HUES64 (cell line): Measurements from ENCODE around the gene GOLT1A. TPM values are rescaled to one million over a fixed set of nuclear protein-coding genes. Genes with fewer than 3 reads are reported as not detected.

Experiments
- H3K27ac ChIP-seq: 2 replicates; pipeline ENCODE4 v1.7.0; 2013; ENCODE audit warnings: low read depth, low read length, inconsistent platforms
- H3K27me3 ChIP-seq: 2 replicates; pipeline ENCODE4 v1.6.1; 2013; ENCODE audit warnings: mild to moderate bottlenecking, low read length; ENCODE audit not compliant: insufficient read depth
- H3K36me3 ChIP-seq: 2 replicates; pipeline ENCODE4 v1.6.1; 2013; ENCODE audit warnings: mild to moderate bottlenecking, low read length; ENCODE audit not compliant: insufficient read depth
- H3K4me1 ChIP-seq: 2 replicates; pipeline ENCODE4 v1.6.1; 2013; ENCODE audit warnings: mild to moderate bottlenecking, low read length, moderate library complexity; ENCODE audit not compliant: insufficient read depth
- H3K4me3 ChIP-seq: 2 replicates; pipeline ENCODE4 v1.5.1; 2013; ENCODE audit warnings: mild to moderate bottlenecking, low read length, moderate library complexity
- H3K9ac ChIP-seq: 2 replicates; pipeline ENCODE4 v1.6.1; 2013; ENCODE audit warnings: mild to moderate bottlenecking, low read depth, low read length
- H3K9me3 ChIP-seq: 2 replicates; pipeline ENCODE4 v1.6.1; 2013; ENCODE audit warnings: low read depth, low read length; ENCODE audit not compliant: insufficient read depth
- WGBS: fragments of 150-250, 120-280 bp; methylation state at CpG from one replicate; pipeline ENCODE4 v1.1.7; 2013; ENCODE audit warnings: missing lambda C conversion rate; 5-methylcytosine and 5-hydroxymethylcytosine counted together
- polyA plus RNA-seq, 2 experiments: library from polyadenylated mRNA; stranded (reverse); fragments of 50-300 nt; gene quantifications; one replicate each; pipeline ENCODE4 v1.2.3, GENCODE V29; 2013

Gene GOLT1A
- polyA plus RNA-seq (2013, experiment 1 of 2), result 2.5 TPM
- 2.0 TPM for polyA plus RNA-seq (2013, experiment 2 of 2)

GRCh38 chr1:204213668-204214662 is at the start of gene GOLT1A:
TSS of gene GOLT1A (minus strand) at chr1:204213988. CDS start at chr1:204213906, 82 bp downstream.
- Histone ChIP-seq H3K4me3 (peak within 1 kb of the TSS; percentile 60), H3K4me1 (no peaks in the 10 kb centered on the region)

GRCh38 chr1:204263254-204263910 is 49.6 kb upstream of the GOLT1A start:
- H3K27ac ChIP-seq, result no peak overlapping the region
- H3K9ac ChIP-seq, result no peak overlapping the region
- 86% methylated on average over 13 of the region's 13 CpGs for WGBS
- no peaks in the 10 kb centered on the region for H3K36me3 ChIP-seq
- H3K9me3 ChIP-seq, result no peaks in the 10 kb centered on the region
- H3K4me1 ChIP-seq, result peaks cover 3% of the 10 kb centered on the region; the same call in 1 of the 2 replicates
- H3K27me3 ChIP-seq, result no peaks in the 10 kb centered on the region
- no peak overlapping the region for H3K4me3 ChIP-seq

More at GRCh38 chr1:204213668-204214662, at the start of gene GOLT1A:
- no peak within 1 kb of the TSS; the same call in 1 of the 2 replicates for H3K27ac ChIP-seq
- H3K27me3 ChIP-seq, result 0 out of 2 replicates have a peak, but pooled peaks cover 6% of the 10 kb centered on the region
- no peaks in the 10 kb centered on the region for H3K36me3 ChIP-seq
- no peaks in the 10 kb centered on the region for H3K9me3 ChIP-seq
- 11% methylated on average over 41 of the region's 41 CpGs for WGBS
- H3K9ac ChIP-seq, result peak within 1 kb of the TSS; percentile 24

GRCh38 chr1:204262506-204263253 is 48.9 kb upstream of the GOLT1A start:
- WGBS, result 83% methylated on average over 13 of the region's 13 CpGs
- Histone ChIP-seq H3K36me3 (no peaks in the 10 kb centered on the region), H3K9me3 (no peaks in the 10 kb centered on the region), H3K27ac (no peak overlapping the region), H3K9ac (no peak overlapping the region), H3K4me1 (peaks cover 3% of the 10 kb centered on the region; the same call in 1 of the 2 replicates), H3K4me3 (no peak overlapping the region), H3K27me3 (no peaks in the 10 kb centered on the region)

- Histone ChIP-seq H3K27ac (no peak overlapping the region), H3K36me3 (no peaks in the 10 kb centered on the region), H3K27me3 (no peaks in the 10 kb centered on the region), H3K9ac (no peak overlapping the region), H3K4me3 (no peak overlapping the region), H3K9me3 (no peaks in the 10 kb centered on the region), H3K4me1 (peaks cover 3% of the 10 kb centered on the region; the same call in 1 of the 2 replicates)
- 88% methylated on average over 13 of the region's 13 CpGs for WGBS
Measured at GRCh38 chr1:204261746-204262505, 48.1 kb upstream of the GOLT1A start.

GRCh38 chr1:204261266-204261665 is 47.5 kb upstream of the GOLT1A start:
- Histone ChIP-seq H3K9me3 (no peaks in the 10 kb centered on the region), H3K9ac (no peak overlapping the region), H3K4me1 (peaks cover 7% of the 10 kb centered on the region), H3K27me3 (no peaks in the 10 kb centered on the region), H3K27ac (no peak overlapping the region), H3K36me3 (no peaks in the 10 kb centered on the region), H3K4me3 (no peak overlapping the region)
- WGBS, result 96% methylated on average over 12 of the region's 12 CpGs

- Histone ChIP-seq H3K27me3 (no peaks in the 10 kb centered on the region), H3K9me3 (no peaks in the 10 kb centered on the region), H3K9ac (no peak overlapping the region), H3K36me3 (no peaks in the 10 kb centered on the region), H3K4me1 (peaks cover 11% of the 10 kb centered on the region), H3K4me3 (no peak overlapping the region), H3K27ac (no peak overlapping the region)
- WGBS, result 95% methylated on average over 14 of the region's 14 CpGs
Measured at GRCh38 chr1:204260601-204261197, 46.9 kb upstream of the GOLT1A start.

- Histone ChIP-seq H3K27ac (no peak overlapping the region), H3K9me3 (no peaks in the 10 kb centered on the region), H3K36me3 (no peaks in the 10 kb centered on the region), H3K4me1 (peaks cover 21% of the 10 kb centered on the region), H3K4me3 (no peak overlapping the region), H3K27me3 (no peaks in the 10 kb centered on the region), H3K9ac (no peak overlapping the region)
- 83% methylated on average over 5 of the region's 5 CpGs for WGBS
Measured at GRCh38 chr1:204259782-204260181, 46.0 kb upstream of the GOLT1A start.

- 93% methylated on average over 18 of the region's 18 CpGs for whole genome bisulfite sequencing
- no peaks in the 10 kb centered on the region for H3K36me3 ChIP-seq
Measured at GRCh38 chr1:204259196-204259595, 45.4 kb upstream of the GOLT1A start.

GRCh38 chr1:204258213-204259115 is 44.7 kb upstream of the GOLT1A start:
- WGBS, result 50% methylated on average over 6 of the region's 7 CpGs
- Histone ChIP-seq H3K4me3 (no peak overlapping the region), H3K36me3 (no peaks in the 10 kb centered on the region), H3K4me1 (peaks cover 32% of the 10 kb centered on the region), H3K9ac (no peak overlapping the region), H3K9me3 (no peaks in the 10 kb centered on the region), H3K27me3 (no peaks in the 10 kb centered on the region), H3K27ac (no peak overlapping the region)

More at GRCh38 chr1:204259196-204259595, 45.4 kb upstream of the GOLT1A start:
- H3K27ac ChIP-seq, result no peak overlapping the region
- no peaks in the 10 kb centered on the region for H3K27me3 ChIP-seq
- H3K9ac ChIP-seq, result no peak overlapping the region
- H3K4me1 ChIP-seq, result peaks cover 26% of the 10 kb centered on the region
- H3K9me3 ChIP-seq, result no peaks in the 10 kb centered on the region
- H3K4me3 ChIP-seq, result no peak overlapping the region
